ENCODE measurements around the gene BUD23. TPM values are rescaled to one million over a fixed set of nuclear protein-coding genes. Genes with fewer than 3 reads are reported as not detected.
"Not testable (repeated sequence)": the region's sequence is repeated elsewhere in the genome, so short reads cannot be mapped to it uniquely, and the experiment has no call there.

The BUD23 gene
- total RNA-seq, 1 donor from 2014 or later = 59.3 TPM

DNA sequence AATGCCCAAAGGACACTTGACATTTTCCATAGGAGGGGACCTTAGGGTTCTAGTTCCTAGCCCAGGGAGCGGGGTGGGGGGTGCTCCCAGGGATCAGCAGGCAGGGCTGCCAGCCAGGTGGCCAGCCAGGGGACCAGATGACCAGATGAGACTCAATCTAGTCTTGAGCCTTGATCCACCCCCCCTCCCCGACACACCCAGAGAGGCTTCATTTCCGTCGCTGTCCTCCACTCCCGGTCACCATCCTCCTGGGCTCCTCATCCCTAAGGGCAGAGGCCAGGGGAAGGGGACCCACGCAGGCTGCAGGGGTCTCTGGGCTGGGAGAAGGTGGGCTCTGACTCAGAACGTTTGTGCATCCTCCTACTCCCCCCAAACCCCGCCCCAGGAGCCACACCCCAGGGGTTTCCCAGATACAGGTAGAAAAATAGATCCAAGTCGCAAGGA is 35.1 kb downstream of the BUD23 start:
- no peak for DNase-seq (ENCODE audit: extremely low read depth, low read depth, low spot score)

- DNase-seq (ENCODE audit: extremely low read depth, low read depth, low spot score) = no peak
Observed at GRCh38 chr7:73718905-73719805, 35.8 kb downstream of the BUD23 start, which contains the start of gene STX1A. TSS of gene STX1A (minus strand) at chr7:73719669. CDS start at chr7:73719631, 38 bp downstream.

- no peak for DNase-seq (ENCODE audit: extremely low read depth, low read depth, low spot score)
Observed at GRCh38 chr7:73719806-73720169, 36.4 kb downstream of the BUD23 start.

- DNase-seq (ENCODE audit: extremely low read depth, low read depth, low spot score) = not testable (repeated sequence)
Observed at GRCh38 chr7:73720443-73720842, 37.0 kb downstream of the BUD23 start.

- DNase-seq (ENCODE audit: extremely low read depth, low read depth, low spot score) = no peak
Observed at GRCh38 chr7:73721377-73721817, 38.0 kb downstream of the BUD23 start.

DNA sequence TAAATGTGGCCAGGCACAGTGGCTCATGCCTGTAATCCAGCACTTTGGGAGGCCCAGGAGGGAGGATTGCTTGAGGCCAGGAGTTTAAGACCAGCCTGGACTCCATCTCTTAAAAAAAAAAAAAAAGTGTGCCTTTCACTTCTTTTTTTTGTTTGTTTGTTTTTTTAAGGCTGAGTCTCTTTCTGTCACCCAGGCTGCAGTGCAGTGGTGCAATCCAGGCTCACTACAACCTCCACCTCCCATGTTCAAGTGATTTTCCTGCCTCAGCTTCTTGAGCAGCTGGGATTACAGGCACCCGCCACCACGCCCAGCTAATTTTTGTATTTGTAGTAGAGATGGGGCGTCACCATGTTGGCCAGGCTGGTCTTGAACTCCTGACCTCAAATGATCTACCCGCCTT is 38.8 kb downstream of the BUD23 start:
- not testable (repeated sequence) for DNase-seq (ENCODE audit: extremely low read depth, low read depth, low spot score)

- DNase-seq (ENCODE audit: extremely low read depth, low read depth, low spot score) = no peak
Observed at GRCh38 chr7:73722785-73723184, 39.4 kb downstream of the BUD23 start.

GRCh38 chr7:73723813-73724212 is 40.4 kb downstream of the BUD23 start:
- DNase-seq (ENCODE audit: extremely low read depth, low read depth, low spot score) = no peak

- no peak for DNase-seq (ENCODE audit: extremely low read depth, low read depth, low spot score)
Observed at GRCh38 chr7:73726083-73726466, 42.7 kb downstream of the BUD23 start.

DNA sequence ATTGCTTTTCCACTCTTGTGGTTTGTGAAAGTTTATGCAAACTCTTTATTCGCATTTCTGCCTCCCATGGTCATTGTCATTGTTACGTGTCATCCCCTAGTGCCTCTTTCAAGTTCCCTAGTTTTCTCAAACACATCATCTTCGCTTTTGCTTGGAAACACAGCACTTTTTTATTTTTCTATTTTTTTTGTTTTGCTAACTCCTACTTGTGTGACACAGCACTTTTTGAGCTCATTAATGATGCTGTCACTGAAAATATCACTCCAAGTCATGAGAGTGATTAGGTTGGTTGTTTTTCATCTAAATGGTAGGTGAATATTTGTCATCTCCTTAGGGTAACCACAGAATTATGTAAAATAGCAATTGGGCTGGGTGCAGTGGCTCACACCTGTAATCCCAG is 44.6 kb downstream of the BUD23 start:
- no peak for DNase-seq (ENCODE audit: extremely low read depth, low read depth, low spot score)

- DNase-seq (ENCODE audit: extremely low read depth, low read depth, low spot score) = no peak
Observed at GRCh38 chr7:73728551-73728950, 45.2 kb downstream of the BUD23 start.

DNA sequence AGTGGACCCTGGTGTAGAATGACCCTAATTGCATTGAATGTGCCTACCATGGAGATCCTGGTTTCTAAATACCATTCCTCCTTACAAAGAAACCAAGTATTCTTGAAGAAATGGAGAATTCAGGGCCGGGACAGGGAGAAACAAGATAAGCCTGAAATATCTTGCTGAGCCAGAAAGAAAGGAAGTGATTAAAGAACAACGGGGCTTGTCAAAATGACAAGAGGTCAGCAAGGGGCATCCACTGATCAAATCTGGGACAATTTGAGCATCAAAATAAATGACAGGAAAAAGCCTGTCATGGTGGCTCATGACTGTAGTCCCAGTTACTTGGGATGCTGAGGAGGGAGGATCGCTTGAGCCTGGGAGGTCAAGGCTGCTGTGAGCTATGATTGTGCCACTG is 47.1 kb downstream of the BUD23 start:
- no peak for DNase-seq (ENCODE audit: extremely low read depth, low read depth, low spot score)

DNA sequence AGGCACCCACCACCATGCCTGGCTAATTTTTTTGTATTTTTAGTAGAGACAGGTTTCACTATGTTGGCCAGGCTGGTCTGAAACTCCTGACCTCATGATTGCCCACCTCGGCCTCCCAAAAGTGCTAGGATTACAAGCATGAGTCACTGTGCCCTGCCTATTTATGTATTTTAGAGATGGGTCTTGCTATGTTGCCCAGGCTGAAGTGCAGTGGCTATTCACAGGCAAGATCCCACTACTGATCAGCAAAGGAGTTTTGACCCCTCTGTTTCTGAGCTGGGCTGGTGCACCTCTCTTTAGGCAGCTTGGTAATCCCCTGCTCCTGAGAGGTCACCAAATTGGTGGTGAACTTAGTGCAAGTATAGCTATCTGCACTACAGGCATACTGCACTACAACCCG is 49.0 kb downstream of the BUD23 start:
- no peak for DNase-seq (ENCODE audit: extremely low read depth, low read depth, low spot score)

DNA sequence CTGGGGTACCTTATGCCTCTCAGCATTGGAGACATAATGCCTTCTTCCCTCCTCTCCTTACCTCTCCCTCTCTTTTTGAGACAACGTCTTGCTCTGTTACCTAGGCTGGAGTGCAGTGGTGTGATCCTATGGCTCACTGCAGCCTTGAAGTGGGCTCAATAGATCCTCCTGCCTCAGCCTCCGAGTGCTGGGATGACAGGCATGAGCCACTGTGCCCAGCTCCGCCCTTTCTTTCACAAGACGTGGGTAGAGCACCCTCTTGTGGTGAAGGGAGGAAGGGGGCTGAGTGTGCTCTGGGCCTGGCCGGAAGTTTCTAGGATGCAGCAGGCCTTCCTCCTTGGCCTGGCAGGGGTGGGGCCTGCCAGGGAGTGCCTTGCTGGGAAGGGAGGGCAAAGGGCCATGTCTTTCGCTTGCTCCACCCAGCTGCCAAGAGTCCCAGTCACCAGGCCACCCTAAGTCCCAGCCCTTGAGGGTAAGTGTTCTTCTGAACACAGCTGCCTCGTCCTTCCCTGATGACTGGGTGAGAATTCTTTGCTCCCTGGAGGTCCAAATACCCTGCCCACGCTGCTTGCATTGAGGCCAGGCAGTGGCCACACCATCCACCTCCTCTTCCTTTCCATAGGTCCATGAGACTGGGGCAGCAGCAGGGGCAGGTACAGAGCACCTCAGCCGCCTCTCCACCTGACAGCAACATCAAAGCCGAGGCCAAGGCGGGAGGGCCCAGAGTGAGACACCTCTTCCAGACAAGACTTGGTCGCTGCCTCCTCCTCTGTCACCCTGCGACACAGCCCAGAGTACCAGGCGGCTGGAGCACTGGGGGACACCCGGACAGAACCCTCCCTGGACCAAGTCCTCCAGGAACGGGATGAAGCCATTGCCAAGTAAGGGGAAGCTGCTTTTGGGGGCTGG is 51.5 kb downstream of the BUD23 start:
- DNase-seq (ENCODE audit: extremely low read depth, low read depth, low spot score) = peak; percentile 69

DNA sequence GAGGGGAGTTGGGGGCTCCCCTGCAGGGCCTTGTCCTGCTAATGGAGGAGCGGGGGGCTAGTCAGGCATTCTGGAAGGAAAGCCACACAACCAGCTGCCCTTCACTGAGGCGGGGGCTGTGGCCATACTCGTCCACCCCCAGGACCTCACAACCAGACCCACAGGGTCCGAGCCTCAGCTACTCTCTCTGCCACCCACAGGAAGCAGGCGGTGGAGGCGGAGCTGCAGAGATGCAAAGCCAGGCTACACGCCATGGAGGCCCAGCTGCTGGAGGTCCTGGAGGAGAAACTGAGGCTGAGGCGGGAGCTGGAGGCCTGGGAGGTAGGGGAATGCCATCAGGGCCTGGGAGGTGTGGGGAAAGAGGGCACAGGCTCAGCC is 52.1 kb downstream of the BUD23 start:
- DNase-seq (ENCODE audit: extremely low read depth, low read depth, low spot score) = no peak

- no peak for DNase-seq (ENCODE audit: extremely low read depth, low read depth, low spot score)
Observed at GRCh38 chr7:73736885-73737284, 53.5 kb downstream of the BUD23 start.

DNA sequence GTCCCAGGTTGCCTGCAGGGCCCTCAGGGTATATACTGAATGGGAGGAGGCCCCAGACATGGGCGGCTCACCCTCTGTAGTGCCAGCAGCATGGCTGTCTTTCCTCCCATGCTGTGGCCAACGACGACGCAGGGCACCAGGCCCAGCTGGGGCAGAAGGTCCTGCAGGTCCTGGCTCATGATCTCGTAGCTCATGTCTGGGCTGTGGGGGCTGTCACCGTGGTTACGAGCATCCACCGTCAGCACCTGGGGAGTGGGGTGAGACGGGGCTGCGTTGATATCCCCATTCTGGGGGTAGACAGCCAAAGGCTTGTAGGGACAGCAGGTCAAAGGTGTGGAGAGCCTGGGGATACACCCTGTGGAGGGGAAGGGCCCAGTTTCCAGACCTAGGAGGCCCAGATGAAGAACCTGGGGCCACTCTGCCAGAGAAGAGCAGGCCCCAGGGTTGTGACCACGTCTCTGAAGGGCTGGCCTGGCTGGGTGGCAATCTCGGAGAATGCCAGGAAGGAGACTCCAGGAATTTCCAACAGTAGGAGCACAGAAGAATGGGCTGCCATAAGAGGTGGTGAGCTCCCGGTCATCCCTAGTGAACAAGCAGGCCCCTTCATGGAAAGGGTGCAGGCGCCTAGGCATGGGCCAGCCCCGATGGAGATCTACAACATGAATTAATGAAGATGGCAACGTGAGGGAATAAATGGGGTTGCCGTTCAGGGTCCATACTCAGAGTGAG is 54.3 kb downstream of the BUD23 start:
- no peak for DNase-seq (ENCODE audit: extremely low read depth, low read depth, low spot score)

- DNase-seq (ENCODE audit: extremely low read depth, low read depth, low spot score) = no peak
Observed at GRCh38 chr7:73738220-73738611, 54.8 kb downstream of the BUD23 start.

GRCh38 chr7:73738612-73739386 is 55.4 kb downstream of the BUD23 start, which contains the start of gene ABHD11:
TSS of gene ABHD11 (minus strand) at chr7:73738802. CDS start at chr7:73738770, 32 bp downstream.
- no peak for DNase-seq (ENCODE audit: extremely low read depth, low read depth, low spot score)

DNA sequence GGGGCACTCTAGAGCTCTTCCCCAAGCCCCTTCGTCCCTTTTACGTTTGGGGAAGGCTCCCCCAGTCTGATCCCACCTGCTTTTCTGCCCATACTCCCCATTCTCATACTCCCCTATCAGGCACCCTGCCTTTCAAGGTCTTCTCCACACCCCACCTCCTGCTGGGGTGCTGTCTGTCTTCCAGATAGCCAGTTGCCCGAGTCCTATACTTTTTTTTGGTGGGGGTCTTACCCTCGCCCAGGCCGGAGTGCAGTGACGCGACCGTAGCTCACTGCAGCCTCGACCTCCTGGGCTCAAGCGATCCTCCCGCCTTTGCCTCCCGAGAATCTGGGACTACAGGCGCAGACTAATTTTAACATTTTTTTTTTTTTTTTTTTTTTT is 56.0 kb downstream of the BUD23 start:
- DNase-seq (ENCODE audit: extremely low read depth, low read depth, low spot score) = no peak
